ENCODE measurements around the gene IBA57.

IBA57 gene

GRCh38 chr1:228122921-228123441, 42.6 kb upstream of the IBA57 start:
- TF ChIP-seq TAF1 (IDR thresholded peaks at IDR 0.05; ENCODE audit: borderline replicate concordance, insufficient read depth, low read length), result no peak
- no peak for TF ChIP-seq SIN3A (IDR thresholded peaks at IDR 0.05; ENCODE audit: borderline replicate concordance, insufficient read depth, low read length)
- no peak for TF ChIP-seq REST (IDR thresholded peaks at IDR 0.05; ENCODE audit: insufficient read depth in 1 of 2, low read depth in 2 of 2, low read length in 2 of 2)
- TF ChIP-seq FOXP2 (optimal IDR thresholded peaks at IDR 0.05; ENCODE audit: borderline replicate concordance, extremely low read depth, extremely low read length, insufficient read depth), result no peak
- TF ChIP-seq POLR2AphosphoS5 (IDR thresholded peaks at IDR 0.05; ENCODE audit: low read depth, low read length), result no peak

- no peak for TF ChIP-seq TAF1 (IDR thresholded peaks at IDR 0.05; ENCODE audit: borderline replicate concordance, insufficient read depth, low read length)
- no peak for TF ChIP-seq SIN3A (IDR thresholded peaks at IDR 0.05; ENCODE audit: borderline replicate concordance, insufficient read depth, low read length)
- no peak for TF ChIP-seq REST (IDR thresholded peaks at IDR 0.05; ENCODE audit: insufficient read depth in 1 of 2, low read depth in 2 of 2, low read length in 2 of 2)
Observed at GRCh38 chr1:228123505-228123904, 42.1 kb upstream of the IBA57 start.

- no peak for TF ChIP-seq SIN3A (IDR thresholded peaks at IDR 0.05; ENCODE audit: borderline replicate concordance, insufficient read depth, low read length)
- no peak for TF ChIP-seq FOXP2 (optimal IDR thresholded peaks at IDR 0.05; ENCODE audit: borderline replicate concordance, extremely low read depth, extremely low read length, insufficient read depth)
- TF ChIP-seq POLR2AphosphoS5 (IDR thresholded peaks at IDR 0.05; ENCODE audit: low read depth, low read length), result no peak
- TF ChIP-seq REST (IDR thresholded peaks at IDR 0.05; ENCODE audit: insufficient read depth in 1 of 2, low read depth in 2 of 2, low read length in 2 of 2), result no peak
- TF ChIP-seq TAF1 (IDR thresholded peaks at IDR 0.05; ENCODE audit: borderline replicate concordance, insufficient read depth, low read length), result no peak
Observed at GRCh38 chr1:228125185-228125584, 40.4 kb upstream of the IBA57 start.

GRCh38 chr1:228131766-228132165, 33.8 kb upstream of the IBA57 start:
- TF ChIP-seq POLR2AphosphoS5 (IDR thresholded peaks at IDR 0.05; ENCODE audit: low read depth, low read length) (no peak), SIN3A (IDR thresholded peaks at IDR 0.05; ENCODE audit: borderline replicate concordance, insufficient read depth, low read length) (no peak), FOXP2 (optimal IDR thresholded peaks at IDR 0.05; ENCODE audit: borderline replicate concordance, extremely low read depth, extremely low read length, insufficient read depth) (no peak), REST (IDR thresholded peaks at IDR 0.05; ENCODE audit: insufficient read depth in 1 of 2, low read depth in 2 of 2, low read length in 2 of 2) (no peak)

- TF ChIP-seq TAF1 (IDR thresholded peaks at IDR 0.05; ENCODE audit: borderline replicate concordance, insufficient read depth, low read length) (no peak), FOXP2 (optimal IDR thresholded peaks at IDR 0.05; ENCODE audit: borderline replicate concordance, extremely low read depth, extremely low read length, insufficient read depth) (no peak), SIN3A (IDR thresholded peaks at IDR 0.05; ENCODE audit: borderline replicate concordance, insufficient read depth, low read length) (no peak), REST (IDR thresholded peaks at IDR 0.05; ENCODE audit: insufficient read depth in 1 of 2, low read depth in 2 of 2, low read length in 2 of 2) (no peak), POLR2AphosphoS5 (IDR thresholded peaks at IDR 0.05; ENCODE audit: low read depth, low read length) (no peak)
Observed at GRCh38 chr1:228134591-228134990, 31.0 kb upstream of the IBA57 start.

Data from PFSK-1 (cell line).